ENCODE data around the gene MYOT. TPM values are rescaled to one million over a fixed set of nuclear protein-coding genes. Genes with fewer than 3 reads are reported as not detected.
"Not testable (repeated sequence)": the region's sequence is repeated elsewhere in the genome, so short reads cannot be mapped to it uniquely, and the experiment has no call there.

Gene MYOT
- polyA plus RNA-seq, 3 donors: not detected

GRCh38 chr5:137862251-137862650, 5.4 kb upstream of the MYOT start:
- TF ChIP-seq CTCF (IDR thresholded peaks at IDR 0.05): no peak
- Histone ChIP-seq H4K20me1 (ENCODE audit: insufficient read depth, low read length) (no peaks in the 10 kb centered on the region), H2AFZ (ENCODE audit: insufficient read depth, low read depth, low read length, poor library complexity, severe bottlenecking) (no peak overlapping the region), H3K36me3 (replicated peaks in 1 of 2; ENCODE audit: control insufficient read depth in 1 of 2, insufficient read depth in 2 of 2, low read length in 2 of 2) (no peaks in the 10 kb centered on the region), H3K79me2 (ENCODE audit: insufficient read depth, low read length) (no peaks in the 10 kb centered on the region), H3K4me1 (ENCODE audit: control insufficient read depth in 1 of 2, insufficient read depth in 2 of 2, low read length in 2 of 2) (peaks cover 16 to 21% of the 10 kb centered on the region in 2 donors), H3K4me3 (replicated peaks in 1 of 3; ENCODE audit: low read depth in 2 of 3, low read length in 3 of 3) (no peak overlapping the region), H3K4me2 (replicated peaks; ENCODE audit: extremely low read depth, low read length, poor library complexity, severe bottlenecking) (no peak overlapping the region), H3K27me3 (ENCODE audit: control insufficient read depth in 2 of 2, insufficient read depth in 2 of 2, low read length in 2 of 2) (no peaks in the 10 kb centered on the region), H3K27ac (ENCODE audit: low read depth in 1 of 2, low read length in 2 of 2) (no peak overlapping the region), H3K9ac (ENCODE audit: insufficient read depth, low read length, poor library complexity, severe bottlenecking) (no peak overlapping the region), H3K9me3 (replicated peaks in 1 of 2; ENCODE audit: control insufficient read depth in 1 of 2, insufficient read depth in 1 of 2, low read length in 2 of 2) (no peaks in the 10 kb centered on the region)
- WGBS (ENCODE audit: insufficient coverage): 95% methylated on average over 2 of the region's 3 CpGs
- no peaks in the 10 kb centered on the region for H3K9me3 Mint-ChIP-seq
- H3K4me3 Mint-ChIP-seq: no peak overlapping the region
- peaks cover 0 to 1% (median 0%) of the 10 kb centered on the region in 3 donors for H3K27me3 Mint-ChIP-seq (ENCODE audit: low read depth in 3 of 3)
- H3K36me3 Mint-ChIP-seq: no peaks in the 10 kb centered on the region
- H3K27ac Mint-ChIP-seq: no peak overlapping the region
- intact Hi-C loops (cut with micrococcal nuclease): no loop called here
- peaks cover 16% of the 10 kb centered on the region for H3K4me1 Mint-ChIP-seq
- DNase-seq: no peak

GRCh38 chr5:137863653-137864052, 4.0 kb upstream of the MYOT start:
- H3K36me3 Mint-ChIP-seq; H2AFZ ChIP-seq (ENCODE audit: insufficient read depth, low read depth, low read length, poor library complexity, severe bottlenecking); H3K4me3 ChIP-seq (replicated peaks in 1 of 3; ENCODE audit: low read depth in 2 of 3, low read length in 3 of 3); H3K27me3 ChIP-seq (ENCODE audit: control insufficient read depth in 2 of 2, insufficient read depth in 2 of 2, low read length in 2 of 2); H3K9me3 ChIP-seq (replicated peaks in 1 of 2; ENCODE audit: control insufficient read depth in 1 of 2, insufficient read depth in 1 of 2, low read length in 2 of 2); H3K36me3 ChIP-seq (replicated peaks in 1 of 2; ENCODE audit: control insufficient read depth in 1 of 2, insufficient read depth in 2 of 2, low read length in 2 of 2); H3K79me2 ChIP-seq (ENCODE audit: insufficient read depth, low read length); H4K20me1 ChIP-seq (ENCODE audit: insufficient read depth, low read length); H3K27ac Mint-ChIP-seq; H3K4me2 ChIP-seq (replicated peaks; ENCODE audit: extremely low read depth, low read length, poor library complexity, severe bottlenecking); DNase-seq; H3K27ac ChIP-seq (ENCODE audit: low read depth in 1 of 2, low read length in 2 of 2); H3K4me1 Mint-ChIP-seq; H3K4me1 ChIP-seq (ENCODE audit: control insufficient read depth in 1 of 2, insufficient read depth in 2 of 2, low read length in 2 of 2); H3K9me3 Mint-ChIP-seq; intact Hi-C loops (cut with micrococcal nuclease); H3K9ac ChIP-seq (ENCODE audit: insufficient read depth, low read length, poor library complexity, severe bottlenecking); H3K4me3 Mint-ChIP-seq; H3K27me3 Mint-ChIP-seq (ENCODE audit: low read depth in 3 of 3): not testable (repeated sequence)
- 93% methylated on average over 5 of the region's 6 CpGs for WGBS (ENCODE audit: insufficient coverage)

All from CD14-positive monocyte (primary cell).